Subcutaneous abdominal adipose tissue (tissue), 5 donors: ENCODE data around the gene TWIST2.

Experiments
- H3K27ac ChIP-seq: one replicate; pipeline ENCODE4 v1.7.0; 2013; ENCODE audit warnings: low read depth, mild to moderate bottlenecking, inconsistent platforms, low read length, moderate library complexity
- H3K27me3 ChIP-seq, 5 donors: one replicate each; pipeline ENCODE4 v1.7.0; 2013; ENCODE audit warnings: low read length in 5 of 5, inconsistent platforms in 1 of 5; ENCODE audit not compliant: control insufficient read depth in 5 of 5, insufficient read depth in 4 of 5
- H3K36me3 ChIP-seq, 5 donors: one replicate each; pipeline ENCODE4 v1.7.0; 2013; ENCODE audit warnings: low read length in 5 of 5; ENCODE audit not compliant: control insufficient read depth in 5 of 5, insufficient read depth in 5 of 5
- H3K4me1 ChIP-seq, 5 donors: one replicate each; pipeline ENCODE4 v1.7.0; 2013; ENCODE audit warnings: low read length in 5 of 5, mild to moderate bottlenecking in 3 of 5, moderate library complexity in 1 of 5; ENCODE audit not compliant: control insufficient read depth in 5 of 5, insufficient read depth in 5 of 5
- H3K4me3 ChIP-seq, 5 donors: one replicate each; pipeline ENCODE4 v1.7.0; 2013; ENCODE audit warnings: low read length in 5 of 5, low read depth in 1 of 5
- H3K9ac ChIP-seq, 5 donors: one replicate each; pipeline ENCODE4 v1.7.0; 2013; ENCODE audit warnings: low read length in 5 of 5, mild to moderate bottlenecking in 4 of 5, moderate library complexity in 3 of 5
- H3K9me3 ChIP-seq, 5 donors: one replicate each; pipeline ENCODE4 v1.7.0; 2013; ENCODE audit warnings: low read length in 5 of 5; ENCODE audit not compliant: control insufficient read depth in 5 of 5
- donor health status: healthy.
- donor health status: healthy.
- donor health status: healthy.
- donor health status: healthy.
- donor health status: healthy.

The TWIST2 gene

GRCh38 chr2:238892796-238893195 is 44.9 kb downstream of the TWIST2 start:
- Histone ChIP-seq H3K27me3 (peaks cover 0 to 2% (median 0%) of the 10 kb centered on the region in 5 donors), H3K4me1 (peaks cover 14 to 83% (median 77%) of the 10 kb centered on the region in 5 donors), H3K4me3 (no peak overlapping the region)

GRCh38 chr2:238893349-238894000 is 45.6 kb downstream of the TWIST2 start:
- no peak overlapping the region for H3K4me3 ChIP-seq
- peaks cover 0 to 2% (median 0%) of the 10 kb centered on the region in 5 donors for H3K27me3 ChIP-seq
- peaks cover 19 to 90% (median 84%) of the 10 kb centered on the region in 5 donors for H3K4me1 ChIP-seq
- peak overlapping the region; percentile 90 for H3K27ac ChIP-seq
- no peaks in the 10 kb centered on the region for H3K9me3 ChIP-seq
- H3K9ac ChIP-seq: no peak overlapping the region
- peaks cover 0 to 3% (median 0%) of the 10 kb centered on the region in 5 donors for H3K36me3 ChIP-seq

More at GRCh38 chr2:238892796-238893195, 44.9 kb downstream of the TWIST2 start:
- peaks cover 0 to 3% (median 2%) of the 10 kb centered on the region in 5 donors for H3K36me3 ChIP-seq
- peak overlapping the region; percentile 90 for H3K27ac ChIP-seq
- no peak overlapping the region for H3K9ac ChIP-seq
- no peaks in the 10 kb centered on the region for H3K9me3 ChIP-seq

GRCh38 chr2:238894226-238894949 is 46.5 kb downstream of the TWIST2 start:
- Histone ChIP-seq H3K4me3 (peak overlapping the region in 1 of 5 donors; percentile 29), H3K4me1 (peaks cover 20 to 99% (median 90%) of the 10 kb centered on the region in 5 donors), H3K36me3 (peaks cover 0 to 3% (median 0%) of the 10 kb centered on the region in 5 donors), H3K9ac (peak overlapping the region in 2 of 5 donors; percentile 52 to 55), H3K27ac (peak overlapping the region; percentile 90), H3K9me3 (no peaks in the 10 kb centered on the region), H3K27me3 (peaks cover 0 to 2% (median 0%) of the 10 kb centered on the region in 5 donors)

GRCh38 chr2:238894950-238895298 is 47.0 kb downstream of the TWIST2 start:
- Histone ChIP-seq H3K27me3 (peaks cover 0 to 2% (median 0%) of the 10 kb centered on the region in 5 donors), H3K36me3 (peaks cover 0 to 3% (median 0%) of the 10 kb centered on the region in 5 donors), H3K9me3 (no peaks in the 10 kb centered on the region), H3K4me3 (peak overlapping the region in 2 of 5 donors; percentile 21 to 33), H3K4me1 (peaks cover 20 to 99% (median 93%) of the 10 kb centered on the region in 5 donors), H3K9ac (peak overlapping the region in 2 of 5 donors; percentile 52 to 58), H3K27ac (peak overlapping the region; percentile 90)

GRCh38 chr2:238895361-238895882 is 47.5 kb downstream of the TWIST2 start:
- Histone ChIP-seq H3K9me3 (no peaks in the 10 kb centered on the region), H3K36me3 (peaks cover 0 to 2% (median 0%) of the 10 kb centered on the region in 5 donors), H3K4me1 (peaks cover 20 to 99% (median 94%) of the 10 kb centered on the region in 5 donors), H3K4me3 (peak overlapping the region in 4 of 5 donors; percentile 17 to 33 (median 26)), H3K27ac (peak overlapping the region; percentile 90), H3K27me3 (peaks cover 0 to 2% (median 0%) of the 10 kb centered on the region in 5 donors), H3K9ac (peak overlapping the region in 2 of 5 donors; percentile 37 to 58)

- H3K4me1 ChIP-seq: peaks cover 20 to 99% (median 94%) of the 10 kb centered on the region in 5 donors
- peak overlapping the region; percentile 90 for H3K27ac ChIP-seq
- H3K9ac ChIP-seq: peak overlapping the region in 3 of 5 donors; percentile 21 to 57 (median 44)
- no peaks in the 10 kb centered on the region for H3K9me3 ChIP-seq
- peaks cover 0 to 2% (median 0%) of the 10 kb centered on the region in 5 donors for H3K27me3 ChIP-seq
- no peaks in the 10 kb centered on the region for H3K36me3 ChIP-seq
- H3K4me3 ChIP-seq: peak overlapping the region in 2 of 5 donors; percentile 17 to 30
Measured at GRCh38 chr2:238895891-238896600, 48.2 kb downstream of the TWIST2 start.

GRCh38 chr2:238896641-238897040 is 48.8 kb downstream of the TWIST2 start:
- no peak overlapping the region for H3K4me3 ChIP-seq
- peaks cover 0 to 2% (median 0%) of the 10 kb centered on the region in 5 donors for H3K27me3 ChIP-seq
- H3K9me3 ChIP-seq: no peaks in the 10 kb centered on the region
- H3K4me1 ChIP-seq: peaks cover 20 to 99% (median 94%) of the 10 kb centered on the region in 5 donors
- H3K36me3 ChIP-seq: no peaks in the 10 kb centered on the region
- H3K27ac ChIP-seq: peak overlapping the region; percentile 90
- H3K9ac ChIP-seq: peak overlapping the region in 2 of 5 donors; percentile 21 to 57

GRCh38 chr2:238897122-238897880 is 49.4 kb downstream of the TWIST2 start:
- peak overlapping the region in 2 of 5 donors; percentile 15 to 57 for H3K9ac ChIP-seq
- peaks cover 0 to 2% (median 0%) of the 10 kb centered on the region in 5 donors for H3K27me3 ChIP-seq
- peaks cover 18 to 96% (median 91%) of the 10 kb centered on the region in 5 donors for H3K4me1 ChIP-seq
- no peaks in the 10 kb centered on the region for H3K36me3 ChIP-seq
- no peak overlapping the region for H3K4me3 ChIP-seq
- no peaks in the 10 kb centered on the region for H3K9me3 ChIP-seq
- H3K27ac ChIP-seq: peak overlapping the region; percentile 90

GRCh38 chr2:238897911-238898311 is 50.0 kb downstream of the TWIST2 start:
- no peaks in the 10 kb centered on the region for H3K9me3 ChIP-seq
- H3K36me3 ChIP-seq: no peaks in the 10 kb centered on the region
- H3K4me1 ChIP-seq: peaks cover 18 to 90% (median 86%) of the 10 kb centered on the region in 5 donors
- peak overlapping the region; percentile 90 for H3K27ac ChIP-seq
- H3K27me3 ChIP-seq: peaks cover 0 to 2% (median 0%) of the 10 kb centered on the region in 5 donors
- no peak overlapping the region for H3K4me3 ChIP-seq
- H3K9ac ChIP-seq: peak overlapping the region in 1 of 5 donors; percentile 53
